K562 (cell line): ENCODE data around the gene ABCA13. TPM values are rescaled to one million over a fixed set of nuclear protein-coding genes. Genes with fewer than 3 reads are reported as not detected.

Experiments
- ATAC-seq: fragments of 200-7000 bp; cut with Tn5 transposase; 3 replicates; pipeline ENCODE4 v1.9.1; 2020; ENCODE audit warnings: moderate library complexity
- BruUV-seq: library from RNA; stranded (reverse); fragments of 400-500 nt; replicated peaks from 2 replicates; lab custom pipeline; 2021; lab: Mats Ljungman, UMichigan
- CTCF ChIA-PET: fragments of 300-600 bp; formaldehyde crosslinking; extraction: SDS; loops from one replicate; lab custom pipeline; 2021; ENCODE audit warnings: low intra/inter-chr PET ratio; lab: Yijun Ruan, JAX
- POLR2A ChIA-PET: fragments of 300-600, 350-650 bp; sonication (Branson Sonifier 250); formaldehyde crosslinking; extraction: SDS; loops from one replicate; lab custom pipeline; 2021; ENCODE audit warnings: antibody characterized with exemption, inconsistent platforms; lab: Yijun Ruan, JAX
- DNase-seq, 4 experiments: peaks; one replicate each; pipeline versions ENCODE4 v3.0.0 to v3.0.0-alpha.2; 2011 to 2018; ENCODE audit warnings: low spot score in 3 of 4, mixed read lengths in 3 of 4; ENCODE audit errors: extremely low read depth in 1 of 4
- FAIRE-seq: peaks from 2 replicates; lab custom pipeline; 2011; peaks lifted over from hg19 to GRCh38; lab: Jason Lieb, UNC
- H2AFZ ChIP-seq: 2 replicates; pipeline ENCODE4 v1.6.0; 2011; ENCODE audit warnings: low read depth, low read length, control low read depth, inconsistent platforms
- H3K27ac ChIP-seq: fragments of 200-600 bp; 3 replicates; pipeline ENCODE4 v1.8.0; 2011; ENCODE audit warnings: low read depth, mild to moderate bottlenecking, control low read depth, inconsistent platforms, low read length, moderate library complexity, mixed read lengths; ENCODE audit errors: extremely low read depth
- H3K27me3 ChIP-seq, 2 experiments: fragments of 300-600 bp in 1 of 2; 2 replicates in 1 of 2; 3 replicates in 1 of 2; pipeline versions ENCODE4 v1.6.0 to v1.8.0; 2011; ENCODE audit warnings: inconsistent platforms in 2 of 2, low read length in 2 of 2, mild to moderate bottlenecking in 1 of 2, mixed read lengths in 1 of 2, moderate library complexity in 1 of 2; ENCODE audit not compliant: control insufficient read depth in 2 of 2, insufficient read depth in 2 of 2
- H3K36me3 ChIP-seq: fragments of 300-600 bp; 3 replicates; pipeline ENCODE4 v1.8.0; 2011; ENCODE audit warnings: mild to moderate bottlenecking, low read length, inconsistent platforms; ENCODE audit not compliant: control insufficient read depth, insufficient read depth
- H3K4me1 ChIP-seq, 2 experiments: fragments of 200-600 bp in 1 of 2; replicated peaks in 1 of 2; 2 replicates in 1 of 2; 3 replicates in 1 of 2; pipeline versions ENCODE4 v1.5.1 to v1.8.0; 2011; ENCODE audit warnings: inconsistent platforms in 2 of 2, low read length in 2 of 2, mild to moderate bottlenecking in 1 of 2, mixed read lengths in 1 of 2, moderate library complexity in 1 of 2; ENCODE audit not compliant: control insufficient read depth in 2 of 2, insufficient read depth in 2 of 2
- H3K4me2 ChIP-seq: 2 replicates; pipeline ENCODE4 v1.6.1; 2011; ENCODE audit warnings: low read length, control low read depth, inconsistent platforms, mixed read lengths; ENCODE audit not compliant: insufficient read depth
- H3K4me3 ChIP-seq: fragments of 200-600 bp; sonication (generic), shearing (Covaris generic); 2 replicates; pipeline ENCODE4 v1.5.1; 2016; ENCODE audit warnings: control low read depth, inconsistent platforms
- H3K79me2 ChIP-seq: fragments of 200-600 bp; 3 replicates; pipeline ENCODE4 v1.8.0; 2011; ENCODE audit warnings: low read length, inconsistent platforms; ENCODE audit not compliant: control insufficient read depth, insufficient read depth
- H3K9ac ChIP-seq, 2 experiments: 2 replicates each; pipeline versions ENCODE4 v1.6.0 to v1.6.1; 2011; ENCODE audit warnings: low read depth in 2 of 2, low read length in 2 of 2, control low read depth in 1 of 2, inconsistent platforms in 1 of 2, mild to moderate bottlenecking in 1 of 2, mixed read lengths in 1 of 2; ENCODE audit not compliant: insufficient read depth in 1 of 2
- H3K9me1 ChIP-seq: one replicate; pipeline ENCODE4 v1.6.0; 2011; ENCODE audit warnings: inconsistent platforms, mild to moderate bottlenecking, low read length, moderate library complexity; ENCODE audit not compliant: control insufficient read depth, insufficient read depth
- H3K9me3 ChIP-seq: replicated peaks from 2 replicates; pipeline ENCODE4 v1.5.1; 2011; ENCODE audit warnings: low read depth, low read length, inconsistent platforms; ENCODE audit not compliant: control insufficient read depth, insufficient read depth
- H4K20me1 ChIP-seq: replicated peaks from 2 replicates; pipeline ENCODE4 v1.6.1; 2011; ENCODE audit warnings: low read length, inconsistent platforms, mixed read lengths; ENCODE audit not compliant: control insufficient read depth, insufficient read depth
- KDM5B ChIP-seq: fragments of 200-600 bp; sonication (generic); IDR thresholded peaks from 2 replicates; pipeline ENCODE4 v1.6.1; 2012; ENCODE audit warnings: low read depth, mild to moderate bottlenecking, moderate library complexity, low read length, control low read depth, inconsistent platforms; ENCODE audit not compliant: insufficient replicate concordance
- PHF8 ChIP-seq: fragments of 200-600 bp; sonication (generic); IDR thresholded peaks from 2 replicates; pipeline ENCODE4 v1.6.1; 2012; ENCODE audit warnings: mixed run types, mild to moderate bottlenecking, inconsistent platforms, low read length, moderate library complexity, borderline replicate concordance
- PKNOX1 ChIP-seq: fragments of 450-650 bp; IDR thresholded peaks from 2 replicates; pipeline ENCODE4 v1.6.1; 2016
- POLR2AphosphoS2 ChIP-seq: IDR thresholded peaks from 2 replicates; pipeline ENCODE4 v1.6.1; 2012; ENCODE audit warnings: low read length, improper control_type of control experiment
- SUPT5H ChIP-seq: fragments of 450-650 bp; IDR thresholded peaks from 2 replicates; pipeline ENCODE4 v1.6.1; 2016
- XRCC5 ChIP-seq: fragments of 200-400 bp; formaldehyde crosslinking; IDR thresholded peaks from 2 replicates; pipeline ENCODE4 v1.6.1; 2017; ENCODE audit warnings: low read depth, mild to moderate bottlenecking, low read length
- ZBTB7A ChIP-seq: IDR thresholded peaks from 2 replicates; pipeline ENCODE4 v1.6.1; 2011; ENCODE audit warnings: low read depth, mild to moderate bottlenecking, low read length, moderate library complexity, borderline replicate concordance; ENCODE audit not compliant: control insufficient read depth
- ZNF592 ChIP-seq: fragments of 450-650 bp; IDR thresholded peaks from 2 replicates; pipeline ENCODE4 v1.6.1; 2017; ENCODE audit warnings: antibody characterized with exemption, mild to moderate bottlenecking
- ZNF780A ChIP-seq: fragments of 250-450 bp; sonication (Bioruptor Pico); IDR thresholded peaks from 2 replicates; pipeline ENCODE4 v1.5.0; 2021; ENCODE audit warnings: mild to moderate bottlenecking
- WGBS: fragments of 100-300 bp; shearing (Covaris generic); methylation state at CpG from one replicate; pipeline ENCODE4 v1.1.6; 2016; ENCODE audit warnings: low coverage, mixed read lengths; ENCODE audit not compliant: insufficient coverage; ENCODE audit errors: missing lambda C conversion rate; 5-methylcytosine and 5-hydroxymethylcytosine counted together
- in situ Hi-C: fragments of 300-500 bp; cut with MboI; formaldehyde crosslinking; loops from 4 replicates; pipeline ENCODE4 v1.15.0; 2018; ENCODE audit warnings: inconsistent platforms, mixed read lengths
- intact Hi-C: fragments of 100-400 bp; cut with micrococcal nuclease; formaldehyde crosslinking; loops from 2 replicates; pipeline ENCODE4 v1.14.2; 2022
- polyA plus RNA-seq, 8 experiments: library from polyadenylated mRNA; depleted of rRNA in 4 of 8; stranded (reverse) in 5 of 8; unstranded in 3 of 8; fragments of >200 nt; fragmentation: Nextera tagmentation in 2 of 8; fragmentation: Illumina TruSeq in 1 of 8; extraction: Ambion mirVana in 2 of 8; extraction: Trizol in 1 of 8; gene quantifications; 2 replicates each; pipeline versions ENCODE4 v1.2.1 to v1.2.3, GENCODE V29; 2011 to 2014; ENCODE audit warnings: inconsistent platforms in 1 of 8, missing spikeins in 1 of 8
- total RNA-seq, 7 experiments: library from RNA; depleted of rRNA in 6 of 7; stranded (reverse); fragments of >200 nt in 6 of 7; fragmentation: Illumina TruSeq in 2 of 7; extraction: Trizol in 2 of 7; gene quantifications; 2 replicates each; pipeline versions ENCODE4 v1.2.1 to v1.2.3, GENCODE V29; 2011 to 2021; ENCODE audit warnings: low replicate concordance in 1 of 7
- TF ChIP-seq, protein P1 (sequence below): fragments of 250-450 bp; sonication (Bioruptor Pico); IDR thresholded peaks from 2 replicates; pipeline ENCODE4 v1.5.0; 2021

ABCA13 gene
- total and polyA plus RNA-seq, 9 of the 15 experiments (the other 6 are each of a cell fraction or from before 2014, with no cell fraction given): 0.14 to 1.5 (median 0.38) TPM

- Histone ChIP-seq H3K9me3 (no peaks in the 10 kb centered on the region), H3K9ac (no peak overlapping the region), H3K36me3 (no peaks in the 10 kb centered on the region), H3K4me1 (no peaks in the 10 kb centered on the region), H3K79me2 (no peaks in the 10 kb centered on the region), H3K9me1 (no peaks in the 10 kb centered on the region), H4K20me1 (no peaks in the 10 kb centered on the region), H3K4me3 (no peak overlapping the region), H3K4me2 (no peak overlapping the region), H3K27me3 (no peaks in the 10 kb centered on the region), H2AFZ (no peak overlapping the region), H3K27ac (no peak overlapping the region)
- TF ChIP-seq XRCC5: no peak
- WGBS: 0% methylated on average over 5 of the region's 5 CpGs
- POLR2A ChIA-PET: no interaction called here
- intact Hi-C loops: no loop called here
- CTCF ChIA-PET: no interaction called here
- FAIRE-seq: no peak
- ATAC-seq: no peak
- DNase-seq: no peak
- in situ Hi-C loops: no loop called here
- no TSS peak for BruUV-seq
Measured at GRCh38 chr7:48595756-48596155, 424.5 kb downstream of the ABCA13 start.

GRCh38 chr7:48610705-48611104 lies 439.4 kb downstream of the ABCA13 start:
- no TSS peak for BruUV-seq
- DNase-seq: no peak
- FAIRE-seq: no peak
- H3K9ac ChIP-seq: no peak overlapping the region
- no peaks in the 10 kb centered on the region for H3K36me3 ChIP-seq
- no peaks in the 10 kb centered on the region for H3K27me3 ChIP-seq
- H2AFZ ChIP-seq: no peak overlapping the region
- ChIA-PET POLR2A (no interaction called here), CTCF (no interaction called here)
- H3K4me2 ChIP-seq: no peak overlapping the region
- in situ Hi-C loops: loop anchor here (10.0 kb wide), 1 partner anchor 1644 kb away; no protein-coding TSS in a partner anchor
- no peaks in the 10 kb centered on the region for H3K9me1 ChIP-seq
- no peak overlapping the region for H3K4me3 ChIP-seq
- no peak overlapping the region for H3K27ac ChIP-seq
- 0% methylated on average over 2 of the region's 2 CpGs for WGBS
- no peaks in the 10 kb centered on the region for H4K20me1 ChIP-seq
- H3K9me3 ChIP-seq: no peaks in the 10 kb centered on the region
- no peaks in the 10 kb centered on the region for H3K79me2 ChIP-seq
- no peaks in the 10 kb centered on the region for H3K4me1 ChIP-seq
- intact Hi-C loops: no loop called here
- ATAC-seq: no peak
- TF ChIP-seq KDM5B: no peak
- TF ChIP-seq, protein P1, sequence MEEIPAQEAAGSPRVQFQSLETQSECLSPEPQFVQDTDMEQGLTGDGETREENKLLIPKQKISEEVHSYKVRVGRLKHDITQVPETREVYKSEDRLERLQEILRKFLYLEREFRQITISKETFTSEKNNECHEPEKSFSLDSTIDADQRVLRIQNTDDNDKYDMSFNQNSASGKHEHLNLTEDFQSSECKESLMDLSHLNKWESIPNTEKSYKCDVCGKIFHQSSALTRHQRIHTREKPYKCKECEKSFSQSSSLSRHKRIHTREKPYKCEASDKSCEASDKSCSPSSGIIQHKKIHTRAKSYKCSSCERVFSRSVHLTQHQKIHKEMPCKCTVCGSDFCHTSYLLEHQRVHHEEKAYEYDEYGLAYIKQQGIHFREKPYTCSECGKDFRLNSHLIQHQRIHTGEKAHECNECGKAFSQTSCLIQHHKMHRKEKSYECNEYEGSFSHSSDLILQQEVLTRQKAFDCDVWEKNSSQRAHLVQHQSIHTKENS (CRISPR knock-in tag): no peak
- no peak for TF ChIP-seq ZNF780A
- TF ChIP-seq POLR2AphosphoS2: no peak
- no peak for TF ChIP-seq PKNOX1
- TF ChIP-seq ZNF592: no peak
- TF ChIP-seq ZBTB7A: no peak
- TF ChIP-seq SUPT5H: no peak
- no peak for TF ChIP-seq PHF8
